ENCODE measurements around the gene PTTG2. TPM values are rescaled to one million over a fixed set of nuclear protein-coding genes. Genes with fewer than 3 reads are reported as not detected.

PTTG2 gene
- polyA plus RNA-seq, 1 of the 3 experiments (the other 2 are of a cell fraction) = not detected

GRCh38 chr4:37995299-37995821, 35.2 kb downstream of the PTTG2 start:
- 96% methylated on average over 5 of the region's 5 CpGs for WGBS (ENCODE audit: low lambda C conversion rate)
- POLR2A ChIA-PET = no interaction called here

More at GRCh38 chr4:37995299-37995821, 35.2 kb downstream of the PTTG2 start:
- H2AFZ ChIP-seq (ENCODE audit: low read depth) = no peak overlapping the region
- H3K79me2 ChIP-seq (ENCODE audit: insufficient read depth) = peaks cover 11% of the 10 kb centered on the region
- no peaks in the 10 kb centered on the region for H3K9me2 ChIP-seq
- no peak overlapping the region for H3K27ac ChIP-seq (ENCODE audit: low read depth in 2 of 2, low read length in 1 of 2)
- no peak for DNase-seq
- no peaks in the 10 kb centered on the region for H3K27me3 ChIP-seq (ENCODE audit: insufficient read depth)
- TF ChIP-seq RXRA (IDR thresholded peaks at IDR 0.05; ENCODE audit: borderline replicate concordance, low read depth) = no peak
- no peak for TF ChIP-seq RCOR1 (IDR thresholded peaks at IDR 0.05; ENCODE audit: low read length)
- TF ChIP-seq USF2 (IDR thresholded peaks at IDR 0.05; ENCODE audit: borderline replicate concordance, low read depth, low read length) = no peak
- no peak for TF ChIP-seq JUND (IDR thresholded peaks at IDR 0.05)
- no peak for TF ChIP-seq MAX (IDR thresholded peaks at IDR 0.05; ENCODE audit: low read depth)
- TF ChIP-seq REST (IDR thresholded peaks at IDR 0.05; ENCODE audit: low read depth, low read length) = no peak
- TF ChIP-seq MEF2A (IDR thresholded peaks at IDR 0.05; ENCODE audit: borderline replicate concordance, low read depth) = no peak
- TF ChIP-seq SMC3 (IDR thresholded peaks at IDR 0.05; ENCODE audit: low read depth, low read length) = no peak
- no peak overlapping the region for H3K9ac ChIP-seq
- H3K4me1 ChIP-seq (ENCODE audit: control insufficient read depth in 1 of 2, insufficient read depth in 2 of 2, low read depth in 1 of 2, low read length in 1 of 2) = no peaks in the 10 kb centered on the region; a peak in 1 of 4 replicates
- CTCF ChIA-PET = no interaction called here
- no peaks in the 10 kb centered on the region for H4K20me1 ChIP-seq (ENCODE audit: insufficient read depth)
- H3K4me3 ChIP-seq (ENCODE audit: low read depth in 2 of 2, low read length in 1 of 2) = no peak overlapping the region
- H3F3A ChIP-seq (replicated peaks; ENCODE audit: insufficient read depth) = no peaks in the 10 kb centered on the region
- H3K36me3 ChIP-seq (replicated peaks in 1 of 2; ENCODE audit: control insufficient read depth in 1 of 2, insufficient read depth in 2 of 2, low read length in 1 of 2) = no peaks in the 10 kb centered on the region
- H3K9me3 ChIP-seq = no peaks in the 10 kb centered on the region
- no peak overlapping the region for H3K4me2 ChIP-seq

All from SK-N-SH (cell line).